OCI-LY7 (cell line): ENCODE results near the gene UBE4A. TPM values are rescaled to one million over a fixed set of nuclear protein-coding genes. Genes with fewer than 3 reads are reported as not detected.
"Not testable (repeated sequence)": the region's sequence is repeated elsewhere in the genome, so short reads cannot be mapped to it uniquely, and the experiment has no call there.

Experiments
- BruUV-seq: library from RNA; stranded (reverse); fragments of 400-500 nt; replicated peaks from 2 replicates; lab custom pipeline; 2021; lab: Mats Ljungman, UMichigan
- CTCF ChIA-PET: fragments of 300-600 bp; sonication (Branson Sonifier 250); formaldehyde crosslinking; loops from one replicate; lab custom pipeline; 2022; ENCODE audit warnings: antibody characterized with exemption; ENCODE audit not compliant: unreplicated experiment; lab: Charles Lee
- POLR2A ChIA-PET: fragments of 300-600 bp; sonication (Branson Sonifier 250); formaldehyde crosslinking; loops from one replicate; lab custom pipeline; 2022; ENCODE audit warnings: antibody characterized with exemption; lab: Charles Lee
- DNase-seq: peaks from one replicate; pipeline ENCODE4 v3.0.0-alpha.2; 2015; ENCODE audit warnings: low spot score
- H2AFZ ChIP-seq: fragments of 200-600 bp; sonication (generic), shearing (Covaris generic); 2 replicates; pipeline ENCODE4 v1.6.1; 2014; ENCODE audit warnings: mild to moderate bottlenecking, antibody characterized with exemption, low read length, moderate library complexity
- H3K27ac ChIP-seq: fragments of 200-600 bp; sonication (generic); 2 replicates; pipeline ENCODE4 v1.5.1; 2014; ENCODE audit warnings: mixed run types, low read depth, mild to moderate bottlenecking, moderate library complexity, low read length, inconsistent platforms; ENCODE audit not compliant: poor library complexity, severe bottlenecking
- H3K36me3 ChIP-seq: fragments of 200-600 bp; sonication (generic); 2 replicates; pipeline ENCODE4 v1.6.1; 2014; ENCODE audit warnings: mild to moderate bottlenecking, antibody characterized with exemption, low read length, moderate library complexity, mixed read lengths; ENCODE audit not compliant: insufficient read depth
- H3K4me1 ChIP-seq: fragments of 200-600 bp; sonication (generic); 2 replicates; pipeline ENCODE4 v1.5.1; 2014; ENCODE audit warnings: mild to moderate bottlenecking, low read length; ENCODE audit not compliant: insufficient read depth, poor library complexity, severe bottlenecking
- H3K4me2 ChIP-seq: fragments of 200-600 bp; sonication (generic); 2 replicates; pipeline ENCODE4 v1.6.1; 2014; ENCODE audit warnings: mild to moderate bottlenecking, low read length
- H3K4me3 ChIP-seq: fragments of 200-600 bp; sonication (generic); 2 replicates; pipeline ENCODE4 v1.5.1; 2014; ENCODE audit warnings: mild to moderate bottlenecking, low read depth, low read length; ENCODE audit not compliant: poor library complexity, severe bottlenecking
- H3K79me2 ChIP-seq: fragments of 200-600 bp; sonication (generic); 2 replicates; pipeline ENCODE4 v1.6.1; 2016; ENCODE audit warnings: low read depth, mild to moderate bottlenecking, low read length, moderate library complexity, mixed read lengths; ENCODE audit not compliant: insufficient read depth
- H3K9me2 ChIP-seq: fragments of 200-600 bp; sonication (generic); 2 replicates; pipeline ENCODE4 v1.6.1; 2016; ENCODE audit warnings: mild to moderate bottlenecking, low read length, mixed read lengths; ENCODE audit not compliant: insufficient read depth
- H3K9me3 ChIP-seq: fragments of 200-600 bp; sonication (generic); 2 replicates; pipeline ENCODE4 v1.6.1; 2014; ENCODE audit warnings: mild to moderate bottlenecking, mixed run types, low read length, mixed read lengths
- H4K20me1 ChIP-seq: fragments of 200-600 bp; sonication (generic); 2 replicates; pipeline ENCODE4 v1.6.1; 2014; ENCODE audit warnings: mild to moderate bottlenecking, antibody characterized with exemption, low read length, moderate library complexity, mixed read lengths; ENCODE audit not compliant: insufficient read depth
- CTCF ChIP-seq: fragments of 200-600 bp; sonication (generic); conservative IDR thresholded peaks from 2 replicates; pipeline ENCODE4 v1.5.1; 2014; ENCODE audit warnings: mild to moderate bottlenecking, antibody characterized with exemption, low read length, moderate library complexity, mixed read lengths
- EZH2phosphoT487 ChIP-seq: fragments of 200-600 bp; sonication (generic); IDR thresholded peaks from 2 replicates; pipeline ENCODE4 v1.6.1; 2018; ENCODE audit warnings: low read depth, borderline replicate concordance, mild to moderate bottlenecking, mixed run types, antibody characterized with exemption, low read length, moderate library complexity, mixed read lengths
- intact Hi-C: fragments of 100-400 bp; cut with micrococcal nuclease; formaldehyde crosslinking; loops from one replicate; pipeline ENCODE4 v1.10.0; 2022; ENCODE audit not compliant: unreplicated experiment
- total RNA-seq, 2 experiments: library from RNA; depleted of rRNA in 1 of 2; stranded (reverse); fragments of >200 nt in 1 of 2; shearing (Covaris generic) in 1 of 2; gene quantifications; 2 replicates each; pipeline ENCODE4 v1.2.3, GENCODE V29; 2014 to 2022

UBE4A gene
- total RNA-seq, 2 experiments from 2014 or later: 28.0 to 38.4 TPM

- Histone ChIP-seq H2AFZ (peak within 1 kb of the TSS; percentile 47; the same call in 1 of the 2 replicates), H4K20me1 (peaks cover 22% of the 10 kb centered on the region), H3K4me2 (peak within 1 kb of the TSS; percentile 89), H3K9me2 (no peaks in the 10 kb centered on the region), H3K4me3 (peak within 1 kb of the TSS; percentile 79), H3K79me2 (peaks cover 53% of the 10 kb centered on the region), H3K4me1 (peaks cover 53% of the 10 kb centered on the region), H3K27ac (peak within 1 kb of the TSS; percentile 77), H3K9me3 (no peaks in the 10 kb centered on the region), H3K36me3 (peaks cover 62% of the 10 kb centered on the region)
- ChIA-PET POLR2A (interaction anchor here (0.7 to 1.3 kb wide), 4 partner anchors 10 to 368 kb away, joined by 3 to 4 read pairs (median 3); no protein-coding TSS in a partner anchor), CTCF (no interaction called here)
- no TSS peak for BruUV-seq
- peak; percentile 97 for DNase-seq
- no peak for TF ChIP-seq EZH2phosphoT487
- 0 out of 2 replicates have a peak, but pooled peaks have one; percentile 22 for TF ChIP-seq CTCF
- intact Hi-C loops: loop anchor here (1.0 to 2.0 kb wide), 3 partner anchors 34 to 87 kb away; partner anchors contain the start of gene UBE4A
Observed at GRCh38 chr11:118401151-118401879, 41.9 kb downstream of the UBE4A start, which contains the start of gene ATP5MG. TSS of gene ATP5MG (plus strand) at chr11:118401606. CDS start at chr11:118401666, 60 bp downstream.

GRCh38 chr11:118401880-118402590, 42.6 kb downstream of the UBE4A start:
- Histone ChIP-seq H3K36me3 (peaks cover 62% of the 10 kb centered on the region), H3K79me2 (peaks cover 60% of the 10 kb centered on the region), H3K9me2 (no peaks in the 10 kb centered on the region), H3K4me1 (peaks cover 53% of the 10 kb centered on the region), H3K4me2 (peak overlapping the region; percentile 89), H3K27ac (peak overlapping the region; percentile 77), H3K9me3 (no peaks in the 10 kb centered on the region), H2AFZ (peak overlapping the region; percentile 47; the same call in 1 of the 2 replicates), H3K4me3 (peak overlapping the region; percentile 79), H4K20me1 (peaks cover 22% of the 10 kb centered on the region)
- TF ChIP-seq EZH2phosphoT487 (no peak), CTCF (no peak)
- POLR2A ChIA-PET: interaction anchor here (0.7 to 1.3 kb wide), 12 partner anchors 9 to 1555 kb away, joined by 3 to 7 read pairs (median 4); partner anchors contain the start of gene DDX6
- BruUV-seq: TSS peak; percentile 62
- CTCF ChIA-PET: interaction anchor here (0.6 kb wide), 1 partner anchor 698 kb away, joined by 3 read pairs; no protein-coding TSS in a partner anchor
- DNase-seq: no peak
- intact Hi-C loops: loop anchor here (1.0 to 2.0 kb wide), 3 partner anchors 33 to 86 kb away; partner anchors contain the start of gene UBE4A

- H4K20me1 ChIP-seq: peaks cover 22% of the 10 kb centered on the region
- H3K9me2 ChIP-seq, BruUV-seq, intact Hi-C loops, H3K9me3 ChIP-seq, H3K27ac ChIP-seq, DNase-seq, H2AFZ ChIP-seq: not testable (repeated sequence)
- CTCF ChIA-PET: interaction anchor here (0.6 kb wide), 1 partner anchor 697 kb away, joined by 3 read pairs; no protein-coding TSS in a partner anchor
- H3K4me3 ChIP-seq: peak overlapping the region; percentile 79
- POLR2A ChIA-PET: interaction anchor here (0.7 to 1.3 kb wide), 11 partner anchors 8 to 1554 kb away, joined by 3 to 7 read pairs (median 4); partner anchors contain the start of gene DDX6
- H3K4me2 ChIP-seq: peak overlapping the region; percentile 89
- peaks cover 65% of the 10 kb centered on the region for H3K79me2 ChIP-seq
- H3K36me3 ChIP-seq: peaks cover 62% of the 10 kb centered on the region
- H3K4me1 ChIP-seq: peaks cover 53% of the 10 kb centered on the region
Observed at GRCh38 chr11:118402594-118402993, 43.2 kb downstream of the UBE4A start.
